A673 (cell line): ENCODE measurements around the gene ADCY10. TPM values are rescaled to one million over a fixed set of nuclear protein-coding genes. Genes with fewer than 3 reads are reported as not detected.

Source experiments
- BruUV-seq: library from RNA; stranded (reverse); fragments of 400-500 nt; replicated peaks from 2 replicates; lab custom pipeline; 2021; lab: Mats Ljungman, UMichigan
- CTCF ChIA-PET: fragments of 300-600 bp; sonication (Branson Sonifier 250); formaldehyde crosslinking; loops from one replicate; lab custom pipeline; 2022; ENCODE audit warnings: antibody characterized with exemption; lab: Charles Lee
- POLR2A ChIA-PET: fragments of 300-600 bp; sonication (Branson Sonifier 250); formaldehyde crosslinking; loops from one replicate; lab custom pipeline; 2022; ENCODE audit warnings: antibody characterized with exemption; ENCODE audit not compliant: low non-redundant PET; lab: Charles Lee
- DNase-seq: peaks from one replicate; pipeline ENCODE4 v3.0.0-alpha.2; 2015; ENCODE audit warnings: low spot score
- H3K27ac ChIP-seq: fragments of 200-600 bp; sonication (generic); 2 replicates; pipeline ENCODE4 v1.5.1; 2016; ENCODE audit warnings: mixed run types, low read depth, mild to moderate bottlenecking, mixed read lengths, antibody characterized with exemption, low read length; ENCODE audit not compliant: poor library complexity, severe bottlenecking
- H3K27me3 ChIP-seq: fragments of 200-600 bp; sonication (generic); replicated peaks from 2 replicates; pipeline ENCODE4 v1.6.1; 2017; ENCODE audit warnings: mixed run types, low read depth, mild to moderate bottlenecking, mixed read lengths, antibody characterized with exemption, low read length; ENCODE audit not compliant: insufficient read depth, poor library complexity
- H3K36me3 ChIP-seq: fragments of 200-600 bp; sonication (generic); 2 replicates; pipeline ENCODE4 v1.6.1; 2016; ENCODE audit warnings: mixed run types, mild to moderate bottlenecking, mixed read lengths, antibody characterized with exemption, low read length; ENCODE audit not compliant: insufficient read depth, poor library complexity, severe bottlenecking
- H3K4me1 ChIP-seq: fragments of 200-600 bp; sonication (generic); 2 replicates; pipeline ENCODE4 v1.6.1; 2017; ENCODE audit warnings: mixed run types, mild to moderate bottlenecking, mixed read lengths, antibody characterized with exemption, low read length; ENCODE audit not compliant: insufficient read depth, poor library complexity, severe bottlenecking
- H3K4me3 ChIP-seq: fragments of 200-600 bp; sonication (generic); 2 replicates; pipeline ENCODE4 v1.5.1; 2016; ENCODE audit warnings: low read depth, mixed run types, mild to moderate bottlenecking, mixed read lengths, low read length; ENCODE audit not compliant: poor library complexity, severe bottlenecking
- H3K9me3 ChIP-seq: fragments of 200-600 bp; sonication (generic); 2 replicates; pipeline ENCODE4 v1.6.1; 2016; ENCODE audit warnings: mixed run types, low read depth, mild to moderate bottlenecking, mixed read lengths, antibody characterized with exemption, low read length; ENCODE audit not compliant: poor library complexity, severe bottlenecking
- CTCF ChIP-seq: fragments of 300-800, 200-600 bp; sonication (generic); conservative IDR thresholded peaks from 2 replicates; pipeline ENCODE4 v1.5.1; 2017; ENCODE audit warnings: low read depth, mild to moderate bottlenecking, antibody characterized with exemption, low read length, moderate library complexity, mixed read lengths
- EZH2 ChIP-seq: fragments of 200-600 bp; sonication (generic); IDR thresholded peaks from 2 replicates; pipeline ENCODE4 v1.6.1; 2017; ENCODE audit warnings: borderline replicate concordance, low read depth, mild to moderate bottlenecking, mixed read lengths, antibody characterized with exemption, low read length; ENCODE audit not compliant: poor library complexity, severe bottlenecking
- intact Hi-C: fragments of 100-400 bp; cut with micrococcal nuclease; formaldehyde crosslinking; loops from one replicate; pipeline ENCODE4 v1.10.0; 2022; ENCODE audit not compliant: unreplicated experiment
- total RNA-seq: library from RNA; stranded (reverse); gene quantifications from 2 replicates; pipeline ENCODE4 v1.2.3, GENCODE V29; 2021

The ADCY10 gene
- total RNA-seq, 1 experiment from 2014 or later, result 0.19 TPM

GRCh38 chr1:167815650-167816049 lies 98.3 kb downstream of the ADCY10 start:
- no peaks in the 10 kb centered on the region for H3K4me1 ChIP-seq
- DNase-seq, result no peak
- ChIA-PET POLR2A (no interaction called here), CTCF (interaction anchor here (0.6 kb wide), 1 partner anchor 102 kb away, joined by 9 read pairs; no protein-coding TSS in a partner anchor)
- no peak overlapping the region for H3K4me3 ChIP-seq
- no peak overlapping the region for H3K27ac ChIP-seq
- BruUV-seq, result no TSS peak
- TF ChIP-seq CTCF, result no peak
- TF ChIP-seq EZH2, result no peak
- intact Hi-C loops, result no loop called here
- H3K36me3 ChIP-seq, result no peaks in the 10 kb centered on the region
- peaks cover 11% of the 10 kb centered on the region for H3K9me3 ChIP-seq
- no peaks in the 10 kb centered on the region for H3K27me3 ChIP-seq

- no peaks in the 10 kb centered on the region for H3K4me1 ChIP-seq
- ChIA-PET CTCF (no interaction called here), POLR2A (no interaction called here)
- DNase-seq, result no peak
- BruUV-seq, result no TSS peak
- no peaks in the 10 kb centered on the region for H3K36me3 ChIP-seq
- peaks cover 11% of the 10 kb centered on the region for H3K9me3 ChIP-seq
- H3K4me3 ChIP-seq, result no peak overlapping the region
- H3K27me3 ChIP-seq, result no peaks in the 10 kb centered on the region
- H3K27ac ChIP-seq, result no peak overlapping the region
- intact Hi-C loops, result no loop called here
- TF ChIP-seq CTCF, result no peak
- no peak for TF ChIP-seq EZH2
These were observed 101.0 kb downstream of the ADCY10 start for GRCh38 chr1:167812972-167813371.

- H3K9me3 ChIP-seq, result peaks cover 10% of the 10 kb centered on the region
- no peak for TF ChIP-seq EZH2
- no peak for TF ChIP-seq CTCF
- no peaks in the 10 kb centered on the region for H3K4me1 ChIP-seq
- no peak overlapping the region for H3K4me3 ChIP-seq
- ChIA-PET POLR2A (no interaction called here), CTCF (no interaction called here)
- no peak for DNase-seq
- H3K27me3 ChIP-seq, result no peaks in the 10 kb centered on the region
- no peak overlapping the region for H3K27ac ChIP-seq
- H3K36me3 ChIP-seq, result no peaks in the 10 kb centered on the region
- intact Hi-C loops, result loop anchor here (10.0 kb wide), 1 partner anchor 276 kb away; no protein-coding TSS in a partner anchor
- no TSS peak for BruUV-seq
These were observed 105.2 kb downstream of the ADCY10 start for GRCh38 chr1:167808690-167809089.
